Left ventricle myocardium inferior (tissue), 1 donor: ENCODE data around the gene C1orf105. TPM values are rescaled to one million over a fixed set of nuclear protein-coding genes. Genes with fewer than 3 reads are reported as not detected.

ENCODE experiments used
- DNase-seq: peaks from one replicate; pipeline ENCODE4 v3.0.0-alpha.2; 2020
- H3K27ac ChIP-seq: fragments of 200-600 bp; replicated peaks from 2 replicates; pipeline ENCODE4 v1.8.0; 2021
- H3K27me3 ChIP-seq: fragments of 200-600 bp; 2 replicates; pipeline ENCODE4 v1.8.0; 2021; ENCODE audit warnings: low read depth
- H3K36me3 ChIP-seq: fragments of 200-600 bp; 2 replicates; pipeline ENCODE4 v1.8.0; 2021
- H3K4me1 ChIP-seq: fragments of 200-600 bp; 2 replicates; pipeline ENCODE4 v1.8.0; 2021
- H3K4me3 ChIP-seq: fragments of 200-600 bp; 2 replicates; pipeline ENCODE4 v1.8.0; 2021; ENCODE audit warnings: mild to moderate bottlenecking, moderate library complexity
- H3K9me3 ChIP-seq: fragments of 200-600 bp; replicated peaks from 2 replicates; pipeline ENCODE4 v1.8.0; 2021
- intact Hi-C: fragments of 100-400 bp; cut with micrococcal nuclease; formaldehyde crosslinking; loops from one replicate; pipeline ENCODE4 v1.11.0; 2022
- total RNA-seq: library from RNA; stranded (reverse); fragmentation: NEBNext Ultra II Directional; extraction: Animal tissue kit (Norgen Biotek cat#: 25700); gene quantifications from one replicate; pipeline ENCODE4 v1.2.1, GENCODE V29; 2021
- TF ChIP-seq, protein P1 (sequence below): fragments of 200-600 bp; IDR thresholded peaks from 2 replicates; pipeline ENCODE4 v1.8.0; 2021; ENCODE audit warnings: antibody characterized with exemption, mild to moderate bottlenecking, borderline replicate concordance
- donor health status: DM: no; HTN: yes; CAD: no; lungs with severe emphysema.

The C1orf105 gene
- total RNA-seq, 1 donor from 2014 or later, result 8.5 TPM

GRCh38 chr1:172465617-172466016 lies 45.1 kb downstream of the C1orf105 start:
- intact Hi-C loops, result no loop called here
- H3K4me3 ChIP-seq, result no peak overlapping the region
- no peak for DNase-seq
- peaks cover 10% of the 10 kb centered on the region for H3K4me1 ChIP-seq
- H3K27ac ChIP-seq, result no peak overlapping the region
- no peaks in the 10 kb centered on the region for H3K36me3 ChIP-seq
- TF ChIP-seq, protein P1, sequence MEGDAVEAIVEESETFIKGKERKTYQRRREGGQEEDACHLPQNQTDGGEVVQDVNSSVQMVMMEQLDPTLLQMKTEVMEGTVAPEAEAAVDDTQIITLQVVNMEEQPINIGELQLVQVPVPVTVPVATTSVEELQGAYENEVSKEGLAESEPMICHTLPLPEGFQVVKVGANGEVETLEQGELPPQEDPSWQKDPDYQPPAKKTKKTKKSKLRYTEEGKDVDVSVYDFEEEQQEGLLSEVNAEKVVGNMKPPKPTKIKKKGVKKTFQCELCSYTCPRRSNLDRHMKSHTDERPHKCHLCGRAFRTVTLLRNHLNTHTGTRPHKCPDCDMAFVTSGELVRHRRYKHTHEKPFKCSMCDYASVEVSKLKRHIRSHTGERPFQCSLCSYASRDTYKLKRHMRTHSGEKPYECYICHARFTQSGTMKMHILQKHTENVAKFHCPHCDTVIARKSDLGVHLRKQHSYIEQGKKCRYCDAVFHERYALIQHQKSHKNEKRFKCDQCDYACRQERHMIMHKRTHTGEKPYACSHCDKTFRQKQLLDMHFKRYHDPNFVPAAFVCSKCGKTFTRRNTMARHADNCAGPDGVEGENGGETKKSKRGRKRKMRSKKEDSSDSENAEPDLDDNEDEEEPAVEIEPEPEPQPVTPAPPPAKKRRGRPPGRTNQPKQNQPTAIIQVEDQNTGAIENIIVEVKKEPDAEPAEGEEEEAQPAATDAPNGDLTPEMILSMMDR, result no peak
- H3K9me3 ChIP-seq, result no peaks in the 10 kb centered on the region
- no peaks in the 10 kb centered on the region for H3K27me3 ChIP-seq

- intact Hi-C loops, result no loop called here
- H3K27ac ChIP-seq, result no peak overlapping the region
These were observed 46.4 kb downstream of the C1orf105 start for GRCh38 chr1:172466795-172467407.

GRCh38 chr1:172467446-172467845 lies 47.0 kb downstream of the C1orf105 start:
- no peak for DNase-seq
- Histone ChIP-seq H3K27me3 (no peaks in the 10 kb centered on the region), H3K9me3 (no peaks in the 10 kb centered on the region), H3K36me3 (no peaks in the 10 kb centered on the region), H3K4me1 (peaks cover 10% of the 10 kb centered on the region), H3K4me3 (no peak overlapping the region), H3K27ac (no peak overlapping the region)
- TF ChIP-seq, protein P1, result no peak
- intact Hi-C loops, result no loop called here

More at GRCh38 chr1:172466795-172467407, 46.4 kb downstream of the C1orf105 start:
- no peaks in the 10 kb centered on the region for H3K27me3 ChIP-seq
- H3K9me3 ChIP-seq, result no peaks in the 10 kb centered on the region
- H3K4me3 ChIP-seq, result no peak overlapping the region
- no peak for DNase-seq
- H3K36me3 ChIP-seq, result no peaks in the 10 kb centered on the region
- H3K4me1 ChIP-seq, result peaks cover 10% of the 10 kb centered on the region
- TF ChIP-seq, protein P1, result no peak

- Histone ChIP-seq H3K9me3 (no peaks in the 10 kb centered on the region), H3K36me3 (no peaks in the 10 kb centered on the region), H3K27me3 (no peaks in the 10 kb centered on the region), H3K4me3 (no peak overlapping the region), H3K4me1 (peaks cover 10% of the 10 kb centered on the region), H3K27ac (no peak overlapping the region)
- intact Hi-C loops, result no loop called here
- TF ChIP-seq, protein P1, result no peak
- DNase-seq, result no peak
These were observed 47.8 kb downstream of the C1orf105 start for GRCh38 chr1:172468296-172468695.

DNA sequence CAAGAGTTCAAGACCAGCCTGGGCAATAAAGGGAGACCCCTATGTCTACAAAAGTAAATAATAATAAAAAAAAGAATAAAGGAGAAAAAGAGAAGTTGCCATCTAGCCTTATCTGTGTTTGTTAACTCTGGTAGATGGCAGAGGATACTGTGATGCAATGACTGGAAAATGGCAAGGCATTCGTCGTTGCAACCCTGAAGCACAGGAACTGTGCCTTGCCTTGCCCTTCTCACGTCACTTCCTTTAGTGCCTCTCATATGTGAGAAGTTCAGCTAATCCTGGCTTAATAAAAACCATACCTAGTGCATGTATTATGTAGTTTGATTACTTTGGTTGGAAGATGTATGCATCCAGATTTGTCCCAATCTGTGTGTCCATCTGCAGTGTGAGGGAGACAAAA lies 49.2 kb downstream of the C1orf105 start:
- Histone ChIP-seq H3K36me3 (no peaks in the 10 kb centered on the region), H3K4me1 (peaks cover 10% of the 10 kb centered on the region), H3K27me3 (no peaks in the 10 kb centered on the region), H3K27ac (no peak overlapping the region), H3K9me3 (no peaks in the 10 kb centered on the region), H3K4me3 (no peak overlapping the region)
- intact Hi-C loops, result no loop called here
- DNase-seq, result no peak
- TF ChIP-seq, protein P1, result no peak

- DNase-seq, result no peak
These were observed 49.7 kb downstream of the C1orf105 start for GRCh38 chr1:172470149-172470548.

More at GRCh38 chr1:172470149-172470548, 49.7 kb downstream of the C1orf105 start:
- TF ChIP-seq, protein P1, result no peak
- H3K9me3 ChIP-seq, result no peaks in the 10 kb centered on the region
- H3K4me3 ChIP-seq, result no peak overlapping the region
- H3K27ac ChIP-seq, result no peak overlapping the region
- peaks cover 9% of the 10 kb centered on the region for H3K4me1 ChIP-seq
- H3K36me3 ChIP-seq, result no peaks in the 10 kb centered on the region
- intact Hi-C loops, result no loop called here
- H3K27me3 ChIP-seq, result no peaks in the 10 kb centered on the region
